Measurements from ENCODE around the gene RPS15A. TPM values are rescaled to one million over a fixed set of nuclear protein-coding genes. Genes with fewer than 3 reads are reported as not detected.

The RPS15A gene
- polyA plus RNA-seq, 2 of the 4 experiments (the other 2 are of a cell fraction), result 1,817 to 4,362 TPM

- TF ChIP-seq REST (IDR thresholded peaks at IDR 0.05) (peak; percentile 43; the same call in 1 of the 2 replicates), RARB (CRISPR knock-in tag; IDR thresholded peaks at IDR 0.05) (peak; percentile 37; the same call in 1 of the 2 replicates), NFE2L2 (conservative IDR thresholded peaks at IDR 0.05; ENCODE audit: low read length) (no peak), ZNF302 (CRISPR knock-in tag; IDR thresholded peaks at IDR 0.05) (no peak), ZSCAN20 (CRISPR knock-in tag; IDR thresholded peaks at IDR 0.05) (no peak), USF2 (IDR thresholded peaks at IDR 0.05) (no peak), CBX2 (IDR thresholded peaks at IDR 0.05; ENCODE audit: borderline replicate concordance, low read depth) (no peak; the same call in 1 of the 2 replicates), ELK1 (IDR thresholded peaks at IDR 0.05; ENCODE audit: low read depth, low read length) (no peak), JUN (IDR thresholded peaks at IDR 0.05) (peak; percentile 93 to 96), CTCF (IDR thresholded peaks at IDR 0.05) (peak; percentile 87), BHLHE40 (IDR thresholded peaks at IDR 0.05; ENCODE audit: low read depth, low read length) (no peak), FOXS1 (CRISPR knock-in tag; IDR thresholded peaks at IDR 0.05) (no peak), EHF (CRISPR knock-in tag; IDR thresholded peaks at IDR 0.05) (no peak), PBX3 (IDR thresholded peaks at IDR 0.05) (peak; percentile 83), MAFK (IDR thresholded peaks at IDR 0.05; ENCODE audit: partially characterized antibody) (peak; percentile 65), KDM1A (IDR thresholded peaks at IDR 0.05; ENCODE audit: low read depth) (no peak)
- TF ChIP-seq, protein P1, sequence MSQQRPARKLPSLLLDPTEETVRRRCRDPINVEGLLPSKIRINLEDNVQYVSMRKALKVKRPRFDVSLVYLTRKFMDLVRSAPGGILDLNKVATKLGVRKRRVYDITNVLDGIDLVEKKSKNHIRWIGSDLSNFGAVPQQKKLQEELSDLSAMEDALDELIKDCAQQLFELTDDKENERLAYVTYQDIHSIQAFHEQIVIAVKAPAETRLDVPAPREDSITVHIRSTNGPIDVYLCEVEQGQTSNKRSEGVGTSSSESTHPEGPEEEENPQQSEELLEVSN (IDR thresholded peaks at IDR 0.05; ENCODE audit: borderline replicate concordance, low read depth), result peak; percentile 75
- TF ChIP-seq, protein P2, sequence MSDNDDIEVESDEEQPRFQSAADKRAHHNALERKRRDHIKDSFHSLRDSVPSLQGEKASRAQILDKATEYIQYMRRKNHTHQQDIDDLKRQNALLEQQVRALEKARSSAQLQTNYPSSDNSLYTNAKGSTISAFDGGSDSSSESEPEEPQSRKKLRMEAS (IDR thresholded peaks at IDR 0.05), result peak; percentile 72
These were observed 11.2 kb upstream of the RPS15A start, which contains the start of gene ARL6IP1 (continued) for GRCh38 chr16:18801145-18801972.
